Activated B cell treated with CpG ODN at 0.5 μM for 24 hours (primary cell): ENCODE data around the gene C16orf82. TPM values are rescaled to one million over a fixed set of nuclear protein-coding genes. Genes with fewer than 3 reads are reported as not detected.

ENCODE experiments used
- ATAC-seq: fragments of 200-7000 bp; cut with Tn5 transposase; one replicate; pipeline ENCODE4 v1.10.0; 2021; ENCODE audit warnings: low read depth, mild to moderate bottlenecking, moderate library complexity
- CTCF ChIA-PET: fragments of 350-600 bp; sonication (Branson Sonifier 250); formaldehyde crosslinking; loops from one replicate; lab custom pipeline; 2021; ENCODE audit warnings: antibody characterized with exemption; lab: Charles Lee
- POLR2A ChIA-PET: fragments of 350-600 bp; sonication (Branson Sonifier 250); formaldehyde crosslinking; loops from one replicate; lab custom pipeline; 2021; ENCODE audit warnings: antibody characterized with exemption; lab: Charles Lee
- DNase-seq: peaks from one replicate; pipeline ENCODE4 v3.0.0; 2022
- H3K27ac Mint-ChIP-seq: one replicate; pipeline ENCODE4 v1.8.0; 2020; ENCODE audit warnings: mixed read lengths
- H3K27me3 Mint-ChIP-seq: one replicate; pipeline ENCODE4 v1.8.0; 2021; ENCODE audit warnings: mixed read lengths
- H3K36me3 Mint-ChIP-seq: one replicate; pipeline ENCODE4 v1.8.0; 2021; ENCODE audit warnings: low read depth, mixed read lengths
- H3K4me1 Mint-ChIP-seq: one replicate; pipeline ENCODE4 v1.8.0; 2021; ENCODE audit warnings: mixed read lengths
- H3K4me3 Mint-ChIP-seq: one replicate; pipeline ENCODE4 v1.8.0; 2020; ENCODE audit warnings: mild to moderate bottlenecking, mixed read lengths
- H3K9me3 Mint-ChIP-seq: one replicate; pipeline ENCODE4 v1.8.0; 2020; ENCODE audit warnings: mixed read lengths
- CTCF ChIP-seq: fragments of 200-600 bp; IDR thresholded peaks from one replicate; pipeline ENCODE4 v1.8.0; 2022; ENCODE audit warnings: antibody characterized with exemption, mild to moderate bottlenecking
- intact Hi-C: fragments of 100-400 bp; cut with micrococcal nuclease; formaldehyde crosslinking; loops from one replicate; pipeline ENCODE4 v1.15.1; 2024
- total RNA-seq: library from RNA; stranded (reverse); gene quantifications from 2 replicates; pipeline ENCODE4 v1.2.3, GENCODE V29; 2022

Gene C16orf82
- total RNA-seq, 1 donor from 2014 or later = not detected

DNA sequence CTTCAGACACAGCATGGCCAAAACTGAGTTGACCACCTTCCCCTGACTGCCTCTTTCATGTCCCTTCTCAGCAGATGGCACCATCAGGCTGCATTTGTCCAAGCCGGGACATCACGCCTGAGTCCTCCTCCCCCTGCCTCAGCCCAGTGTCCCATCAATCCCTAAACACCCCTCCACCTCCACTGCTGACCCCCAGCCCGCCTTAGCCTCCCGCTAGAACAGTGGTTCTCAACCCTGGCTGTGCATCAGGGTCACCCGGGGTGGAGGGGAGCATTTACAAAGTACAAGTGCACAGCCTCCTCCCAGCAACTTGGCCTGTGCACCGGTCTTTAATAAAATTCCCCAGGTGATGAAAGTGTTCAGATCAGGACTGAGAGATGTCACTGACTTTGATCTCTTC lies 4.0 kb downstream of the C16orf82 start:
- H3K27me3 Mint-ChIP-seq = peaks cover 26% of the 10 kb centered on the region
- ATAC-seq (no peak), DNase-seq (no peak)
- no peaks in the 10 kb centered on the region for H3K4me1 Mint-ChIP-seq
- intact Hi-C loops = no loop called here
- no peak for TF ChIP-seq CTCF
- peaks cover 9% of the 10 kb centered on the region for H3K9me3 Mint-ChIP-seq
- POLR2A ChIA-PET = no interaction called here
- CTCF ChIA-PET = no interaction called here
- no peak overlapping the region for H3K27ac Mint-ChIP-seq
- H3K36me3 Mint-ChIP-seq = no peaks in the 10 kb centered on the region
- no peak overlapping the region for H3K4me3 Mint-ChIP-seq

GRCh38 chr16:27073733-27074132 lies 7.0 kb downstream of the C16orf82 start:
- peaks cover 15% of the 10 kb centered on the region for H3K9me3 Mint-ChIP-seq
- intact Hi-C loops = no loop called here
- CTCF ChIA-PET = no interaction called here
- POLR2A ChIA-PET = no interaction called here
- no peak for TF ChIP-seq CTCF
- H3K27ac Mint-ChIP-seq = no peak overlapping the region
- ATAC-seq (no peak), DNase-seq (no peak)
- no peaks in the 10 kb centered on the region for H3K36me3 Mint-ChIP-seq
- no peak overlapping the region for H3K4me3 Mint-ChIP-seq
- no peaks in the 10 kb centered on the region for H3K4me1 Mint-ChIP-seq
- H3K27me3 Mint-ChIP-seq = peaks cover 19% of the 10 kb centered on the region

GRCh38 chr16:27080895-27081294 lies 14.2 kb downstream of the C16orf82 start:
- no peaks in the 10 kb centered on the region for H3K4me1 Mint-ChIP-seq
- intact Hi-C loops = no loop called here
- DNase-seq (no peak), ATAC-seq (no peak)
- no peak overlapping the region for H3K27ac Mint-ChIP-seq
- H3K4me3 Mint-ChIP-seq = no peak overlapping the region
- ChIA-PET POLR2A (no interaction called here), CTCF (no interaction called here)
- H3K9me3 Mint-ChIP-seq = peaks cover 5% of the 10 kb centered on the region
- TF ChIP-seq CTCF = no peak
- H3K27me3 Mint-ChIP-seq = peaks cover 37% of the 10 kb centered on the region
- H3K36me3 Mint-ChIP-seq = no peaks in the 10 kb centered on the region

- TF ChIP-seq CTCF = no peak
- ChIA-PET CTCF (no interaction called here), POLR2A (no interaction called here)
- Mint-ChIP-seq H3K9me3 (no peaks in the 10 kb centered on the region), H3K36me3 (no peaks in the 10 kb centered on the region), H3K4me1 (no peaks in the 10 kb centered on the region), H3K27ac (no peak overlapping the region), H3K27me3 (peaks cover 33% of the 10 kb centered on the region), H3K4me3 (no peak overlapping the region)
- intact Hi-C loops = no loop called here
- DNase-seq = no peak
- ATAC-seq = no peak
Observed at GRCh38 chr16:27083861-27084261, 17.1 kb downstream of the C16orf82 start.

- no peaks in the 10 kb centered on the region for H3K4me1 Mint-ChIP-seq
- H3K4me3 Mint-ChIP-seq = no peak overlapping the region
- H3K36me3 Mint-ChIP-seq = no peaks in the 10 kb centered on the region
- H3K9me3 Mint-ChIP-seq = no peaks in the 10 kb centered on the region
- intact Hi-C loops = no loop called here
- TF ChIP-seq CTCF = no peak
- ATAC-seq (no peak), DNase-seq (no peak)
- ChIA-PET POLR2A (no interaction called here), CTCF (no interaction called here)
- H3K27ac Mint-ChIP-seq = no peak overlapping the region
- H3K27me3 Mint-ChIP-seq = peaks cover 33% of the 10 kb centered on the region
Observed at GRCh38 chr16:27084307-27085028, 17.7 kb downstream of the C16orf82 start.
